HG03439 (cell line): ENCODE results near the gene C9orf50.

ENCODE experiments used
- ATAC-seq: cut with Tn5 transposase; IDR thresholded peaks from one replicate; pipeline ENCODE4 v1.9.1; 2021; ENCODE audit warnings: mild to moderate bottlenecking, moderate library complexity; ENCODE audit not compliant: unreplicated experiment

The C9orf50 gene

DNA sequence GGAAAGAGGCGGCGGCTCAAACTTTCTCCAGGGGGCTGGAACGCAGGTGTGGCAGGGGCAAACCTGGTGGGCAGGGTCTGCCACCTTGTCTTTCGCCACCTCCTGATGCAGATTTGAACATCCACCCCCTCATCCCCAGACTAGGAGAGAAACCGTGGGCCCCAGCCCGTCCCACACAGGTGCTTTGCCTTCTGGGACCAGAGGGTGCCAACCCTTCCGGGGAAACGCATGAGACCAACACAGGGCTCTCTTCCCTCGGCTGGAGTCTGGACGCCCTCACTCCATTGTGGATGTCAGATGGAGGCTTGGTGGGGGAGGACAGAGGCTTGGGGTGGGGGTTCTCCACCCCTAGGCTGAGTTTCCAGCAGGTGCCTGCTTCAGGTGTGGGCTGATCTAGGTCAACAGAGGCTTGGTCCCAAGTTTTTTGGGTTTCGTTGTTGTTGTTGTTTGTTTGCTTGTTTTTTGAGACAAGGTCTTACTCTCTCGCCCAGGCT, 9.5 kb downstream of the C9orf50 start:
- ATAC-seq, result no peak

DNA sequence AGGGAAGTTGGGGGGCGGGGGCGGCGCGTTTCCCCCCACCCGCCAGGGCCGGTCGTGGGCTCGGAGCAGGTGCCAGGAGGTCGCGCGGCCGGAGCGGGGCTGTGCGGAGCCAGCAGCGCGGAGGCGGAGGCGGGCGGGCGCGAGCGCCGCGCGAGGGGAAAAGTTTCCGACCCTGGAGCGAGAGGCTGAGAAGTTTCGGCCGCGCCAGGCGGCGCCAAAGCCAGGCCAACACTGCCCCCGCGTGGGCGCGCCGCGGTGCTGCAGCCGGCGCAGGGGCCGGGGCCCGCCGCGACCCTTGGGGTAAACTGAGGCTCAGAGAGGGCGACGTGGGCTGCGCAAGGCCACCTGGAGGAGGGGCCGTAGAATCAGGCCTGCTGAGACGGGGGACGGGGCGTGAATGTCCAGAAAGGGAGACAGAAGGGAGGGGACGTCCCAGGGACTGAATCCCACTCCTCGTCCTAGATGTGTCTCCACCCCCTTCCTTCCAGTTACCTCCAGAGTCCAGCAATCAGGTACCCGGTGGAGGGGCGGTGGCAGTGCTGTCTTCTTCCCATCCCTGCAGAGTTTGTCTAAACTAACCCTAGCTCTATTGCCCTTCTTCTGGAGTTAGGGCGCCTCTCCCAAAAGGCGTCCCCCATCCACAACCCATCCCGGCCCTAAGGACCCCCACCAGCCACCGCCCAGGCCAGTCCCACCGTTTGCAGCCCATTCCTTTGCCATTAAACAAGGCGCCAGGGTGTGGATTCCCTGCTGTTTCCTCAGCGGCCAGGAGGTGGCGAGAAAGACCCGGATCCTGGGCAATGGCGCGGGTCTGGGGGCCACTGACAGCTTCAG, 10.2 kb downstream of the C9orf50 start:
- peak; percentile 44 for ATAC-seq

- ATAC-seq, result no peak
Measured at GRCh38 chr9:129610213-129610472, 10.8 kb downstream of the C9orf50 start.

GRCh38 chr9:129609486-129610212, 11.3 kb downstream of the C9orf50 start:
- ATAC-seq, result no peak

GRCh38 chr9:129608561-129609481, 12.1 kb downstream of the C9orf50 start:
- ATAC-seq, result no peak

DNA sequence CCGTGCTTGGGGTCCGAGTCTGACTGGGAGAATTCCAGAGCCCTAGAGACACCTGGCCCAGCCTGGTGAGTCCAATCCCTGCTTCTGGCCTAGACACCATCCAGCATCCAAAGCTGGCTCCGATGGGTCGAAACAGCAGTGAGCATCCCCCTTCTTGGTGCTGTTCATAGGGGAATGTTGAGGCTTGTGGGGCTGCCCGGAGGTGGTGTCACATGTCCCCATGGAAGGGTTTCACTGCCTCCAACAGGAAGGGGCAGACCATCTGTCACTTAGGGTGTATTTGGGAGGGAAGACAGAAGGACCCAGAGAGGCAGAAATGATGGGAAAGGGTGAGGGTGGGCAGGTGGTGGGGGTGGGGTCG, 13.9 kb downstream of the C9orf50 start:
- no peak for ATAC-seq

GRCh38 chr9:129606161-129607026, 14.5 kb downstream of the C9orf50 start:
- ATAC-seq, result no peak

GRCh38 chr9:129604766-129605163, 16.1 kb downstream of the C9orf50 start:
- no peak for ATAC-seq

DNA sequence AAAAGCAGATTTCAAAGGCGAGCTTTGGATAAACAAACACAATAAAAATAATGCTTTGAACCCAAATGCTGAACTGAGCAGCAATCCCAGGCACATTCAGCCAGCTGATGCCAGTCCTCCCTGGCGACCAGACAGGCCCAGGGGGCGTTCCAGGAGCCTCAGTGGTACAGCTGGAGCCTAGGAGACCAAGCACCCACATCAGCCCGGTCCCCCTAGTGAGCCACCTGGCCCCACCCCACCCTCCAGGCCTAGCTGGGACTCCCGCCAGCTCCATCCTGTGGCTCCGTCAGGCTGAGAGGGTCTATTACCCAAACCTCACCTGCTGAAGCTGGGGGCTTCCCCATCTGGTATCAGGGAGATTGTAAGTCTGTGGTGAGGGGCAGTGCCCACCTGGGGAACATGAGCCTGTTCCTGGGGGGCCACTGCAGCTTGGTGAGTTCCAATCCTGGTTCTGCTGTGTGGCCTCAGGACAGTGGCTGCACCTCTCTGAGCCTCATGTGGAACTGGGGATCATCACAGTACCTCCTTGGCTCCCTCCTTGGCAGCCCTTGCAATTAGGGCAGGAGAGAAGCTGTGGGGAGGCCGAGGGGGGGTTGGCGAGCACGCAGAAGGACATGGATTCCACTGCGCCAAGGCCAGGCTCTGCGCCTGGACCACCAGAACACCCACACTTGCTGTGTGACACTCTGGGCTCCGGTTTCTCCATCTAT, 16.7 kb downstream of the C9orf50 start:
- ATAC-seq, result no peak

DNA sequence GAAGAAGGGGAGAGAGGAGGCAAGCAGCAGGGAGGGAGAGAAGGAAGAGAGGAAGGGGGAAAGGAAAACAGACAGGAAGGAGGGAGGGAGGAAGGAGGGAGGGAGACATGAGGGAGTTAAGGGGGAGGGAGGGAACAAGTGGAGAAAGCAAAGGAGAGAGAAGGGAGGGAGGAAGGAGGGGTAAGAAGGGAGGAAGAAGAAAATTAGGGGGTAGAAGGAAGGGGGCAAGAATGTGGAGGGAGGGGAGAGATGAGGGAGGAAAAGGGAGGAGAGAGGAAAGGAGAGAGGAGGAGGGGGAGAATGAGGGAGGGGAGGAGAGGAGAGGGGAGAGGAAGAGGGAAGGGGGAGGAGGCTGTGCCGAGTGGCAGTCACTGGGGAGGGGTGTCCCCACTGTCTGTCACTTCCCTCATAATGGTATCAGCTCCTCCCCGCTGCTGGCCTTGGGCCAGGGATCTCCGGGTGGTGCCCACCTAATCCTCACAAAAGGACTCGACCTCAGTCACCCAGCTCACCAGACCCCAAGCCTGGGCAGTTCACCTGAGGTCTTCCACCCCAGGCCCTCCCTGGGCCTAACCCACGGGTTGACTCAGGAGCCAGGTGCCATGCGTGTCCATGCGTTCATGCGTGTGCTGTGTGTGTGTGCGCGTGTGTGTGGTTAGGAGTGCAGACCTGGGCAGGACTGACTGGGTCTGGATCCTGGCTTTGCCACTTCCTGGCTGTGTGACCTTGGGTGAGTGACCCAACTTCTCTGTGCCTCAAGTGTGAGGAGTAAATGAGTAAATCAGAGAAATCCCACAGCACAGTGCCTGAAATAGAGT, 18.1 kb downstream of the C9orf50 start:
- no peak for ATAC-seq

DNA sequence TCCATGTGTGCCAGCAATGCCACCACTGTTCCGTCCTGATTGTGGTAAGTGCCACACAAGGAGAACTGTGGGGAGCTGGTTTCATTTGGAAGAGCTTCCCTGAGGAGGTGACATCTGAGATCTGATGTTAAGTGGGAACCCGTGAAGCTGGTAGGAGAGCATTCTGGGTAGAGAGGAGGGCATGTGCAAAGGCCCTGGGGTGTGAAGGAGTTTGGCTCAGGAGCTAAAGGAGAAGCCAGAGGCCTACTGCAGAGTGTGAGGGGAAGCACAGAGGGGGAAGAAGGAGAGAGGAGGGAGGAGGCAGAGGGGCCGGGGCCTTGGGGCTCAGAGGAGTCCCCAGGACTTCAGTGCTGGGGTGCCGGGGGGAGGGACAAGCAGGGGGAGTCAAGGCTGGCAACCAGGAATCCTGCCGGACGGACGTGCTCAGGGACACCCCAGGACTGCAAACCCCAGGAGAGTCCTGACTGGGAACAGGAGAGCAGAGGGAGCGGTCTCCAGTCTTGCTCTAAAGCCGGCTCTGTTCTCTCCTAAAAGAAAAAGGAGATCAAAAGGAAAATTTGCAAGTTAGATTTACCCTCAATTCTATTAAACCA, 19.7 kb downstream of the C9orf50 start:
- ATAC-seq, result no peak

DNA sequence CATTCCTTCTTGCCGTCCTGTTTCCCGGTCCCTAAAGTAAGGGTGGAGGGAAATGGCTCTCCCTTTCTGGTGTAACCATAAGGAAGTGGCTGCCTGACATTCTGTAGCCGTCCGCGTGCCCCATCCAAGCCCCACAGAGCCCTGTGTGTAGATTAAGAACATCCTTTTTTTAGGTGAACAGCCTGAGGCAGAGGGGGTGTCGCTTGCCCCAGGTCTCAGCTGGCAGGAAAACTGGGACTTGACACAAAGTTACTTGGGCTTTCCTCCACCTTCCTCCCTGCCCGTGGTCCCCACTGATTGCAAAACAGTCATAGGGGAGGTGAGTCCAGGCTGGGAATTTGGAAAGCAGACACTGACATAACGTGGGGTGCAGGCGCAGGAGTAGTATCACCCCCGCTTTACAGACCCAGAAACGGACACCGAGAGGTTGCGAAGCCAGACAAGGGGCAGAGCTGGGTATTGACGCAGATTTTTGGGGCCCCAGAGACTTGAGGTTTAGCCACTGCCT, 22.8 kb downstream of the C9orf50 start:
- no peak for ATAC-seq

DNA sequence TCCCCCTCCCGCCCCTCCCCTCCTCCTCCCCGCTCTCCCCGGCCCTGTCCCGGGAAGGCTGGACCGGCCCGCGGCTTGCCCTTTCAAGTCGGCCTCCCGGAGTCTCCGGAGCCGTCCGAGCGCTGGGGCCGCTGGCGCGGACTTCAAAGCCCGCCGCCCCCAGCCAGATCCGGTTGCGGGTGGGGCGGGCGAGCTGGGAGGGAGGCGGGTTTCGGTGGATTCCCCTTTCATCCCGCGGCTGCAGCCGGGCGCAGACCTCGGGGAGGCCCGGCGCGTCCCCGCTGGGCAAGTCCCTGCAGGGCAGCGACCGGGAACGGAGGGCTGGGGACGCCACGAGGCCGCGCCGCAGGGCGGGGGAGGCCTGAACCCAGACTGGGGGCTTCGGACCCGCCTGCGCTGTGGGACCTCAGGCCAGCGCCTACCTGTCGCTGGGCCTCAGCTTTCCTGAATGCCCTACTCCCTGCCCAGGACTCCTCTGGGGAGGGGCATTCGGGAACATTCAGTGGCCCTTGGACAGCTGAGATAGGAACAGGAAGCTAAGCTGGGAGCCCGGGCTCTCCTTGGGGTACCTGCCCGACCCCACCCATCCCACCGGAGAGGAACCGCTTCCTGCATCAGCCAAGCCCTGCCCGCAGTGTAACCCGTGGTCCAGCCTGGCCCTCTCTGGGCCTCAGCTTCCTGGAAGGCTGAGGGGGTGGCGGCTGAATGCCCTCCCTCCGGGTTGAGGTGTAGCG, 23.4 kb downstream of the C9orf50 start:
- no peak for ATAC-seq

GRCh38 chr9:129596541-129597331, 24.2 kb downstream of the C9orf50 start:
- ATAC-seq, result no peak

- ATAC-seq, result no peak
Measured at GRCh38 chr9:129595903-129596540, 24.9 kb downstream of the C9orf50 start.

DNA sequence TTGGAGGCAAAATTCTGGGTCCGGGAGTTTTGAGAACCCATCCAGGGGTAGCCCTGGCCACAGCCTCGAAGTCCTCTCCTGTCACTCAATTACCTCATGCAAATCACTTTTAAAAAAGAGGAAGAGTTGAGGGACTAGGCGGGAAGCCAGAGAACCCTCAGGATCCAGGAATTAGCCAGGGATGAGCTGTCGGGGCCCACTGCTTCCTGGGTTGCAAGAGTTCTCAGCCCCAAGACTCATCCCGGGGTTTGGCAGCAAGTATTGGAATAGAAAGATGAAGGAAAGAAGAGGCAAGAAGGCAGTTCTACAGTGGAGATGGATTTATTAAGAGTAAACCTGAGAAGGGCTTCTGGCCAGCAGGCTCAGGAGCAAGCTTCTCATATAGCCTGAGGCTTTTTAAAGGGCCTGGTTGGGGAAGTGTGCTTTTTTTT, 25.6 kb downstream of the C9orf50 start:
- ATAC-seq, result no peak
